Activated T-helper 1 cell treated with anti-CD3 and anti-CD28 coated beads, Interleukin-12 subunit alpha, Interleukin-12 subunit beta, Interleukin-2, Interleukin-4 antibody, amounts not matched to agents 30 ng/mL and 10 ng/mL and 1 ng/mL, durations not matched to agents 14 hours and 24 hours and 36 hours (primary cell): ENCODE results near the gene NHLRC4. TPM values are rescaled to one million over a fixed set of nuclear protein-coding genes. Genes with fewer than 3 reads are reported as not detected.
"Not testable (repeated sequence)": the region's sequence is repeated elsewhere in the genome, so short reads cannot be mapped to it uniquely, and the experiment has no call there.

ENCODE experiments used
- DNase-seq: peaks from one replicate; pipeline ENCODE4 v3.0.0; 2021; ENCODE audit warnings: low spot score
- H3K27ac Mint-ChIP-seq: one replicate; pipeline ENCODE4 v1.8.0; 2021; ENCODE audit warnings: mild to moderate bottlenecking, mixed read lengths
- H3K27me3 Mint-ChIP-seq: one replicate; pipeline ENCODE4 v1.8.0; 2022; ENCODE audit warnings: mild to moderate bottlenecking, moderate library complexity, mixed read lengths; ENCODE audit not compliant: insufficient read depth
- H3K36me3 Mint-ChIP-seq: one replicate; pipeline ENCODE4 v1.8.0; 2021; ENCODE audit warnings: low read depth, mixed read lengths
- H3K4me1 Mint-ChIP-seq: one replicate; pipeline ENCODE4 v1.8.0; 2021; ENCODE audit warnings: low read depth, mixed read lengths
- H3K4me3 Mint-ChIP-seq: one replicate; pipeline ENCODE4 v1.8.0; 2021; ENCODE audit warnings: mild to moderate bottlenecking, moderate library complexity, mixed read lengths
- H3K9me3 Mint-ChIP-seq: one replicate; pipeline ENCODE4 v1.8.0; 2021; ENCODE audit warnings: mixed read lengths
- intact Hi-C: fragments of 100-400 bp; cut with micrococcal nuclease; formaldehyde crosslinking; loops from one replicate; pipeline ENCODE4 v1.15.1; 2024
- total RNA-seq: library from RNA; stranded (reverse); gene quantifications from 2 replicates; pipeline ENCODE4 v1.2.3, GENCODE V29; 2022

NHLRC4 gene
- total RNA-seq, 1 donor from 2014 or later, result 1.2 TPM

- Mint-ChIP-seq H3K4me1 (peaks cover 26% of the 10 kb centered on the region), H3K36me3 (peaks cover 6% of the 10 kb centered on the region), H3K27me3 (no peaks in the 10 kb centered on the region), H3K9me3 (no peaks in the 10 kb centered on the region), H3K4me3 (peak overlapping the region; percentile 87), H3K27ac (peak overlapping the region; percentile 83)
- intact Hi-C loops, result loop anchor here (5.0 kb wide), 1 partner anchor 901 kb away; the partner anchor contains the start of gene TELO2
- no peak for DNase-seq
Measured at GRCh38 chr16:591231-591630, 24.4 kb downstream of the NHLRC4 start.

DNA sequence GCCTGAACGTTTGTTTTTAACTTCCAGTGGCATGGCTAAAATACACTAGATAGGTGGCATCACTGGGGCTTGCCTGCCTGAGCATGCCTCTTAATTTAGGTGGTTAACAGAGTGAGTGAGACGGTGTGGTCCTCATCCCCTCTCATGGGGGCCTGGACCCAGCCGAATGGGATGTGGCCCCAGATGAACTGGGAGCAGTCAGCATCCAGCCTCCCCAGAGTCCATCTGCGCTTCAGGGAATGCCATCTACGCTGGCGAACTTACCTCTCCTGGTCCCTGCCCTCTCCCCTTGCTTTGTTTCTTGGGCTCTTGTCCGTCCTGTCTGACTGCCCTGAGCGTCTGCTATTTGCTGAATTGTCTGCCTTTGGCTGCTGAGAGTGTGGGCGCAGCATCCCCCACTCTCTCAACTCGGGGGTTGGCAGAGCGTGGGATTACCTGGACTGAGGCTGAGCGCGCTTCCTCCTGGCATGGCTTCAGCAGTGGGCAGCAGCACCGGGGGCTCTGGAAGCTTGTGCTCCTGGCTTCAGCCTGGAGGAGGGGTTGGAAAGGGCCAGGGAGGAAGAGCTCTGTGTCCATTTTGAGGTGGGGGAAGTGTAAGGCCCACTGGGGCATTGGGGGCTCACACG, 25.2 kb downstream of the NHLRC4 start:
- Mint-ChIP-seq H3K4me1 (peaks cover 26% of the 10 kb centered on the region), H3K36me3 (peaks cover 11% of the 10 kb centered on the region), H3K27ac (no peak overlapping the region), H3K9me3 (no peaks in the 10 kb centered on the region), H3K4me3 (peak overlapping the region; percentile 87), H3K27me3 (no peaks in the 10 kb centered on the region)
- DNase-seq, result no peak
- intact Hi-C loops, result loop anchor here (5.0 kb wide), 1 partner anchor 900 kb away; the partner anchor contains the start of gene TELO2

GRCh38 chr16:592518-593306, 25.9 kb downstream of the NHLRC4 start:
- no peak for DNase-seq
- peaks cover 21% of the 10 kb centered on the region for H3K4me1 Mint-ChIP-seq
- H3K27me3 Mint-ChIP-seq, result no peaks in the 10 kb centered on the region
- no peak overlapping the region for H3K4me3 Mint-ChIP-seq
- H3K9me3 Mint-ChIP-seq, result no peaks in the 10 kb centered on the region
- no peak overlapping the region for H3K27ac Mint-ChIP-seq
- peaks cover 9% of the 10 kb centered on the region for H3K36me3 Mint-ChIP-seq
- intact Hi-C loops, result loop anchor here (5.0 kb wide), 1 partner anchor 900 kb away; the partner anchor contains the start of gene TELO2

DNA sequence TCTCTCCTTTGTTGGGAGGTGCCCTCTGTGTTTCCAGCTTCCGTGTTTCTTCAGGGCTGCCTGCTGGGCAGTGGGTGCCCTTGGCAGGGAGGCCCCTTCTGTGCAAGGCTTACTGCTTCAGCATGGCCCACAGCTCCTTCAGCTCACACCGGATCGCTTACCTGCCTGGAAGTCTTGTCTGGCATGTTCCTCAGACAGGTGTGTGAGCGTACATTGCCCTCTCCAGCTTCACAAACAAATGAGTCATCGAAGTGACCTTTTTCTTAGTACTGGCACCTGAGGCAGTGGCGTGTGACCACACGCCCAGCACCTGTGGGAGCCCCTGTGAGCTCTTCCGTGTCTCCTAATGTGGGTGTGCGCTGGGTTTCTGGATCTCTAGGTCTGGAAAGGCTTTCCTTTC, 26.6 kb downstream of the NHLRC4 start:
- no peak overlapping the region for H3K27ac Mint-ChIP-seq
- H3K9me3 Mint-ChIP-seq, result no peaks in the 10 kb centered on the region
- peaks cover 9% of the 10 kb centered on the region for H3K36me3 Mint-ChIP-seq
- intact Hi-C loops, result loop anchor here (5.0 kb wide), 1 partner anchor 899 kb away; the partner anchor contains the start of gene TELO2
- peak overlapping the region; percentile 19 for H3K4me3 Mint-ChIP-seq
- no peak for DNase-seq
- no peaks in the 10 kb centered on the region for H3K27me3 Mint-ChIP-seq
- peaks cover 21% of the 10 kb centered on the region for H3K4me1 Mint-ChIP-seq

DNA sequence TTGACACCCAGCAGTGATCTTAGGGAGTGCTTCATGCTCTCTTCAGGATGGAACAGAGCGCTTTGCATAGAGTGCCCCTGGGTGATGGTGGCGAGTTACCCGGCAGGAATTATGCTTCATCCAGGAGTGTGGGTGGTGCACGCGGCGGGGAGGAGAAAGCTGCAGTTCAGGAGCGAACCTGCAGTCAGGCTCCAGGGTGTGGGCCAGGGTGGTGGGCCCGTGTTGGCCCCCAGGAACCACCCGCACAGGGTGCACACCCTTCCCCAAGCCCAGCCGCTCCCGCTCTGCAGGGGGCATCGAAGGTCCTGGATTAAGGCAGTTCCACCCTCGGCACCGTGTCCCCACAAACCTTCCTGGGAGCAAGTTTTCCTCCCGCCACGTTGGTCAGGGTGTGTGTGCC, 27.0 kb downstream of the NHLRC4 start:
- Mint-ChIP-seq H3K36me3 (peaks cover 12% of the 10 kb centered on the region), H3K4me3 (peak overlapping the region; percentile 19), H3K27me3 (no peaks in the 10 kb centered on the region), H3K27ac (no peak overlapping the region), H3K4me1 (peaks cover 21% of the 10 kb centered on the region), H3K9me3 (no peaks in the 10 kb centered on the region)
- intact Hi-C loops, result loop anchor here (5.0 kb wide), 1 partner anchor 898 kb away; the partner anchor contains the start of gene TELO2
- no peak for DNase-seq

GRCh38 chr16:595094-595528, 28.3 kb downstream of the NHLRC4 start:
- H3K4me1 Mint-ChIP-seq, result peaks cover 21% of the 10 kb centered on the region
- H3K9me3 Mint-ChIP-seq, result no peaks in the 10 kb centered on the region
- H3K27me3 Mint-ChIP-seq, result no peaks in the 10 kb centered on the region
- no peak overlapping the region for H3K27ac Mint-ChIP-seq
- H3K36me3 Mint-ChIP-seq, result peaks cover 14% of the 10 kb centered on the region
- no peak for DNase-seq
- intact Hi-C loops, result no loop called here
- no peak overlapping the region for H3K4me3 Mint-ChIP-seq

GRCh38 chr16:595942-596735, 29.3 kb downstream of the NHLRC4 start:
- peaks cover 14% of the 10 kb centered on the region for H3K36me3 Mint-ChIP-seq
- peaks cover 14% of the 10 kb centered on the region for H3K4me1 Mint-ChIP-seq
- H3K9me3 Mint-ChIP-seq, result no peaks in the 10 kb centered on the region
- H3K27ac Mint-ChIP-seq, result no peak overlapping the region
- intact Hi-C loops, result no loop called here
- H3K27me3 Mint-ChIP-seq, result no peaks in the 10 kb centered on the region
- no peak overlapping the region for H3K4me3 Mint-ChIP-seq
- DNase-seq, result no peak

DNA sequence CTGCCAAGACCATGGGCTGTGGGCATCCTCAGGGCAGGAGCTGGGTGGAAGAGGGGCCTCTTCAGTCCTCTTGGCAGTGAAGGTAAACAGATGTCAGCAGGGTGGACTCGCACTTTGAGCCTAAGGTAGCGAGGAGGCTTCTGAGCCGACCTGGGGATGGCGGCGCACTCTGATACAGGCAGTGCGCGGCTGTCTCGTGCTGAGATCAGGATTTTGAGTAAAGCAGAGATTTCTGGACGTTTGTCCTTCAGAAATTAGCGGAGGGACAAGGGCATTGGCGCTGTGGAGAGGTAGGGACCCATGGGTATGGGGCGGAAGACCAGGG, 29.9 kb downstream of the NHLRC4 start:
- no peak overlapping the region for H3K27ac Mint-ChIP-seq

GRCh38 chr16:597655-598054, 30.9 kb downstream of the NHLRC4 start:
- intact Hi-C loops, H3K27ac Mint-ChIP-seq, H3K27me3 Mint-ChIP-seq, DNase-seq, H3K9me3 Mint-ChIP-seq, H3K4me3 Mint-ChIP-seq, H3K4me1 Mint-ChIP-seq: not testable (repeated sequence)
- H3K36me3 Mint-ChIP-seq, result peaks cover 14% of the 10 kb centered on the region

More for the DNA sequence above, 29.9 kb downstream of the NHLRC4 start:
- Mint-ChIP-seq H3K4me1 (peaks cover 10% of the 10 kb centered on the region), H3K4me3 (no peak overlapping the region), H3K9me3 (no peaks in the 10 kb centered on the region), H3K27me3 (no peaks in the 10 kb centered on the region), H3K36me3 (peaks cover 14% of the 10 kb centered on the region)
- no peak for DNase-seq
- intact Hi-C loops, result no loop called here

GRCh38 chr16:598823-599739, 32.3 kb downstream of the NHLRC4 start:
- no peak overlapping the region for H3K4me3 Mint-ChIP-seq
- H3K27me3 Mint-ChIP-seq, result no peaks in the 10 kb centered on the region
- H3K36me3 Mint-ChIP-seq, result peaks cover 14% of the 10 kb centered on the region
- H3K27ac Mint-ChIP-seq, result no peak overlapping the region
- no peaks in the 10 kb centered on the region for H3K9me3 Mint-ChIP-seq
- no peak for DNase-seq
- intact Hi-C loops, result no loop called here
- peaks cover 6% of the 10 kb centered on the region for H3K4me1 Mint-ChIP-seq

- DNase-seq, result no peak
- H3K4me3 Mint-ChIP-seq, result no peak overlapping the region
- intact Hi-C loops, result no loop called here
- no peaks in the 10 kb centered on the region for H3K9me3 Mint-ChIP-seq
- no peaks in the 10 kb centered on the region for H3K4me1 Mint-ChIP-seq
- peaks cover 15% of the 10 kb centered on the region for H3K36me3 Mint-ChIP-seq
- H3K27me3 Mint-ChIP-seq, result no peaks in the 10 kb centered on the region
- no peak overlapping the region for H3K27ac Mint-ChIP-seq
Measured at GRCh38 chr16:600781-601180, 34.0 kb downstream of the NHLRC4 start.

GRCh38 chr16:603933-604332, 37.1 kb downstream of the NHLRC4 start:
- H3K9me3 Mint-ChIP-seq, result no peaks in the 10 kb centered on the region
- no peak overlapping the region for H3K4me3 Mint-ChIP-seq
- intact Hi-C loops, result no loop called here
- no peaks in the 10 kb centered on the region for H3K4me1 Mint-ChIP-seq
- H3K27me3 Mint-ChIP-seq, result no peaks in the 10 kb centered on the region
- peaks cover 2% of the 10 kb centered on the region for H3K36me3 Mint-ChIP-seq
- H3K27ac Mint-ChIP-seq, result no peak overlapping the region
- no peak for DNase-seq
